NCI-H510A treated with DMSO at 0.1 percent for 48 hours (cell line): ENCODE measurements around the gene TBC1D2B.

Experiments
- DNase-seq: peaks from one replicate; lab custom pipeline; 2025; lab: John Stamatoyannopoulos, UW

The TBC1D2B gene

DNA sequence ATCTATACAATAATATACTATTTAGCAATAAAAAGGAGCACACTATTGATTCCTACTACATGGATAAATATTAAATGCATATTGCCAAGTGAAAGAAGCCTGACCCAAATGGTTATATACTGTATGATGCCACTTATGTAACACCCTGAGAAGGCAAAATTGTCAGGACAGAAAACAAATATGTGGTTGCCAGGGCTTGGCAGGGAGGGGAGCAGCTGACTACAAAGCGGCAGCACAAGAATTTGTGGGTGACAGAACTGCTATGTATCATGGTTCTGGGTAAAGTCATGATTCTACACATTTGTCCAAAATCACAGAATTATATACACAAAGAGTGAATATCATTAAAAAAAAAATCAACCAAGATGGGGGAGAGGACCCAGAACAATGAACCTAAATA is 22.5 kb downstream of the TBC1D2B start:
- DNase-seq: no peak

DNA sequence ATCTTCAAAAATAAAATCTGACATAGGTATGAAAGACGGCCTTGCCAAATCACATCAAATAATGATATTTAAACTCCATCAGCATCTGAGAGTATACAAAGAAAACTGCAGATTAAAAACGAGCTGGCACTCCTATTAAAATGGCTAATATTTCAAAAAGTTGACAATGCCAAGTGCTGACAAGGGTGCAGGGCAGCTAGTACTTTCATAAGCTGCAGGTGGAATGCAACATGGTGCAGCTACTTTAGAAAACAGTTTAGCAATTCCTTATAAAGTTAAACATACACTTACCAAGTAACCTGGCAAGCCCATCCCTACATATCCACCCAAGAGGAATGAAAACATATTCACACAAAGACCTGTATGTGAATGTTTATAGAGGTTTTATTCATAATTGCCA is 23.0 kb downstream of the TBC1D2B start:
- no peak for DNase-seq

DNA sequence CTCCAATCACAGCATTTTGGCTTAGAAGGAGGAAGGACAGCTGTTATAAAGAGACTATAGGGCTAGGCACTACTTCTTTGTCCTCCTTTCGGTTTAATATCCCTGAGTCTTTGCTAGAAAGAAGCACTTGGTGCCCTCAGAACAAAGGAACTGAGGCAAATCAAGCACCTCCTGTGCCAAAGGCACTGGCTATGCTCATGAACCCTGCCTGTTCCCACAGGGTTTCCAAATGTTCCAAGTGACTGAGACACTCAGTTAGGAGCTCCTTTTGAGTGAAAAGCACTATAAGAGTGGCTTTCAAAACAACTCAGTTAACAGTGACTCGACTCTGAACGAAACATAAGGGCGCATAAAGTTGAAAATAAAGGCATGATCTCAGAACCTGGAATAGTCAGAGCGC is 25.0 kb downstream of the TBC1D2B start:
- no peak for DNase-seq

DNA sequence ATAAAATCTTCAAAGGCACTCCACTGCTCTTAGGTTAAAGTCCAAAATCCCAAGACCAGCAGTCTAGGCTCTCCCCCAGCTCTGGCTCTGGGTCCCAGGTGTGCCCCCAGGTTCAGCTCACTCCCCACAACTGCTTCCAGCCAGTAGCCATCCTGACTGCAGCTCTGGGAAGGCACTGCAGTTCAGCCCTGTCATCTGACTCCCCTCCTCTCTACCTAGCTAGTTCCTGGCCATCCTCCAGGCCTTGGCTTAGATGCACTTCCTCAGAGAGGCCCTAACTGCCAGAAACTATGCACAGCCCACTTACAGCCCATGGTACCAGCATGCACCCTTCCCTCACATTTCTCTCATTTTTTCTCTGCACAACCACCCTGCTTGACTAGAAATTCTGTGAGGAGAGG is 25.5 kb downstream of the TBC1D2B start:
- DNase-seq: no peak

DNA sequence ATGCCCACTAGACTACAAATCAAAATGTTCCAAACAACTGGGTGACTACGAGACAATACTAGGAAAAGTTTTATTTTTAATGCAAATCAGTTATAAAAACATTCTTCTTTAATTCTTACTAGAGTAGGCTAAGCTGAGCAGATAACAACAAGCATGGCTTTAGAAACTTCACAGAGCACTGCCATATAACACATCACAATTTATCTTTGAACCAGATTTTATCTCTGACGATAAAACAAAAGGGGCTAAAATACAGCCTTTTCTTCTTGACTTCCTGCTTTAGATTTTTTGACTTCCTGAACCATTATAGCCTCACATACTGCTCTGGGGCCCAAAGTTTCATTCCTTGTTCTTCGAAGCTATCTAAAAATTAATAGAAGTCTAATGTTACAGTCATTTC is 25.9 kb downstream of the TBC1D2B start:
- no peak for DNase-seq

DNA sequence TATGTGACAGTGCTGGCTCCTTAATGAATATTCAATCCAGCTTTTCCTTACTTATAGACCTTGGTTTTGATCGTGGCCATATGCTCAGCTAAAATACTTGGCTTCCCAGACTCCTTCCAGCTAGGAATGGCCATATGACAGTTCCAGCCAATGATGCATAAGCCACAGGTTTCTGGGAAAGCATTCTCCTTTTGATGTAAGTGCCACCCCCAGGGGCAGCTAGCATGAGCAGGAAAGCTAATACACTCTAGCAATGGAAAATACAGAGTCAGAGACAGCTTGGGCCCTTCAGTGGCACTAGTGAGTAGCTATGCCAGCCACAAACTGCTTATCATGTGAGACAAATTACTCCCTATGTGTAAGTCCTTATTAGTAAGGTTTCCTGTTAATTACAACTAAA is 26.7 kb downstream of the TBC1D2B start:
- no peak for DNase-seq

DNA sequence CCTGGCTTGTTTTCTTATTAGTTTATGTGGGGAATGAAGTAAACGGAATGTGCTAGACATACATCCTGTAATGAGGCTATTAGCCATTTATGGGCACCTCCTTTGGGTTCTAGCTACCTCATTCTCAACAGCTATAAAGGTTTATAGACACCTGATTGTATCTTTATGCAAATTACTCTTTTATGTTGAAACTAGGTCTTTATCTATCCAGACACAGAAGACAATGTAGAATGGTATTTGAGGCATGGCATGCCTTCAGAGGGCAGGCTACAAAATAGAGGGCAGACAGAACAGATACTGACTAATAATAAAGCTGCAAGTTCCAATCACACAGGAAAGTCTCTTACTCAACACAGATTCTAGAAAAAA is 27.1 kb downstream of the TBC1D2B start:
- no peak for DNase-seq

DNA sequence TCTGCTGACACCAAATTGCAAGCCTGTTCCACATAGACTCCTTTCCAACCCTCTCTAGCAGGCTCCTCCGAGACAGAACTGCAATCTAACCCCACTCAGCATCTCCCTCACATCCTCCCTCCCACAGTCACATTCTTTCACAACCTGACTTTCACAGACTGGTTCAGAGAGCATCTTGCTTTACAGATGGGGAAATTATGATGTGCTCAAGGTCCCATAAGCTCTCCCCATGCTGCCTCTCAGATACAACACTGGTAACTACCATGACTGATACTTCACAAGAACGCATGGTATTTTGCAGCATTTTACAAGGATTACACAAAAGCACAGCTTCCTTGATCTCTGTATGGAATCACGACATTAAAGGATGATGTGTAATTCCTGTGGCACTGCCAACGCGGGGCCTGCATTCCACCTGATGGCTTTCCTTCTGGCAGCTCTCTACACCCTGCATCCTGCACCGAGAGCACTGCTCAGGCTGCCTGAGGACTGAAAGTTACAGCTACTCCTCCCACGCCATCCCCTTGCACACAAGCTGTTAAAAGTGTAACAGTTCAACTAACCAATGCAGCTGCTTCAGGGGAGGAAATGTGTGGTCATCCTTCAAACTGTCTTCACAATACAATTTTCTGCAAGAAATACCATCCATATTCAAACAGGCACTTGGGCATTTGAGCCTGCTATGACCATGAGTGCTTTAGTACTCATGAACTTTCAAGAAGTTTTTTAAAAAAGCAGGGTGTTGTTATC is 27.6 kb downstream of the TBC1D2B start:
- no peak for DNase-seq

DNA sequence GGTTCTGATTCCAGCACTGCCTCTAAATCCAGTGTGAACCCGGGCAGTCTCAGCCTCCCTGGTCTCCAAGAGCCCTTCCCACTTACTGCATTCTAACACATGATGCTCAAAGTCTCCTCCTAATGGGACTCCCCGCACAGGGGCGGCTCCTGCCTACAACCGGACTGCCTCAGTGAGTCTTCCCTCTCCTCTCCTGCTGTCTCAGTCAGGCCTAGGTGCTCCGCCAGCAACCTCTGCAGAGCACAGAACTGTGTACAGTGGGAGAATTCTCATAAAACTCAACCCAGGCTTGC is 28.9 kb downstream of the TBC1D2B start:
- DNase-seq: no peak

DNA sequence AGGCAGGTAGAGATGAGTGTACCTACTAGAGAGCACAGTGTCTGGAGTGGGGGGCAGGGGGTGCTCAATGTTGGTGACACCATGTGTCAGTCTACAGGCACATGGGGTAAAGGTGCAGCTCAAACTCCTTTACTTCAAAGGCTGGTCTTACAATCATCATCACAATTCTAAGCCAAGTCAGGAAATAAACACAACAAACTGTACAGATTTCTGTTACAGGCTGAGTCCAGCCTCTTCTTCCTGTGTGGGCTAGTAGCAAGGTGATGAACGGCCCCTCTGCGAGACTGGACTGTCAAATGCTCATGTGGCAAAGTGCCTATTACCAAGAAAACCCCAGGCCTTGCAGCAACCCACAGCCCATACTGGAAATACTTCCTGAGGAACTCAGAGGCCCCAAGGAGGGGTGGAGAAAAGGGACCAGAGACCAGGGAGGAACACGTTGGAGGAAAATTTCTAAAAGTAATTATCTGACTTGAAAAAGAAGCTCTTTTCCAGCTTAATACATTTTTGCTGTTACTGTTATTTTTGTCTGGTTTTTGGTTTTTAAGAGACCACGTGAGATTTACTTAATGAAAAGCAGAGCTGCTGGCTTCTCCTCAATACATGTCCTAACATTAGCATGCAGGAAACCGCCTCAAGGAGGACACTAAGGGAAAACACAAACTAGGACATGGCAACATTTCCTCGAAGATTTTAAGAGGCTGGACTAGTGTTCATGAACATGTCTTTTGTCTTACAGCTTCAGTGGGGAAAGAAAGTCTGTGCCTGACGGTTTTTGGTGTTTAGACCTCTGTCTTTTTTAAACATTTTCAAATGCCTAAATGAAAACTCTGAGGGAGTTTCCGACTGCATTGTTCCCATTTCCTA is 29.5 kb downstream of the TBC1D2B start:
- no peak for DNase-seq

DNA sequence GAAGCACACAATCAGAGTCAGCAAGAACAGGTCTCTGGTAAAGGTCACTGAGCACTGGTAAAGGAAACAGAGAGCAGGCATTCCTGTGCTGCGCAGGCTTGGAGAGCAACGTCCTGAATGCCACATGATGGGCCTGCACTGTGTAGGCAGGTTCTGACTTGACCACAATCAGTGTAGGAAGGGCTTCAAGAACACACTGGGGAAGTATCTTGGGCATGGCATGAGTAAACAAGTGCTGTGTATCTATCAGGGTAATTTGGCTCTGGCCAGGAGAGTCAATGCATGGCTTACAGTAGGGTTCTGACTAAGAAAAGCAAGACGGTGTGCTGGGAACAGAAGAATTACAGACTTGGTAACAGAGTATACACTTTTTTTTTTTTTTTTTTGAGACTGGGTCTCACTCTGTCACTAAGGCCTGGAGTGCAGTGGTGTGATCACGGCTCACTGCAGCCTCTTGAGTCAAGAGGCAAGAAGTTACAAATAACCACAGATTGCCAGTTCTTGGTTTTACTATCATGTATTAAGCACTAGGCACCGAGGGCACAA is 30.6 kb downstream of the TBC1D2B start:
- no peak for DNase-seq

DNA sequence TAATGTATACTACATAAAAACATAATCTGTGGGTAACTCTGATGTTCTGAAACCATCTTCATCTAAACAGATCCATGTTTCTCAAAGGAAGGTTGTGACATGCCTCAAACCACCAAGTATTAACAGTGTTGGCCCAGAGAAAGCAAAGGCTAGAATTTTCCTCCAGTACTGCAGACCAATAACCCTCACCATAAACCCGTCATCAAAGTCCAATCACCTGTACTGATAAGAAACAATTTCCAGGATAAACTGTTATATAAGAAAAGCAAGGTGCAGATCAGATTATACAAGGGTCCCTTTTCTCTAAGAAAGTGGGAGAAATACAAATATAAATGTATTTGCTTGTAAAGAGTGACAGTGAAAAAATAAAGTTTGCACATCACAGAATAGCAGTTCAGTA is 32.3 kb downstream of the TBC1D2B start:
- no peak for DNase-seq

DNA sequence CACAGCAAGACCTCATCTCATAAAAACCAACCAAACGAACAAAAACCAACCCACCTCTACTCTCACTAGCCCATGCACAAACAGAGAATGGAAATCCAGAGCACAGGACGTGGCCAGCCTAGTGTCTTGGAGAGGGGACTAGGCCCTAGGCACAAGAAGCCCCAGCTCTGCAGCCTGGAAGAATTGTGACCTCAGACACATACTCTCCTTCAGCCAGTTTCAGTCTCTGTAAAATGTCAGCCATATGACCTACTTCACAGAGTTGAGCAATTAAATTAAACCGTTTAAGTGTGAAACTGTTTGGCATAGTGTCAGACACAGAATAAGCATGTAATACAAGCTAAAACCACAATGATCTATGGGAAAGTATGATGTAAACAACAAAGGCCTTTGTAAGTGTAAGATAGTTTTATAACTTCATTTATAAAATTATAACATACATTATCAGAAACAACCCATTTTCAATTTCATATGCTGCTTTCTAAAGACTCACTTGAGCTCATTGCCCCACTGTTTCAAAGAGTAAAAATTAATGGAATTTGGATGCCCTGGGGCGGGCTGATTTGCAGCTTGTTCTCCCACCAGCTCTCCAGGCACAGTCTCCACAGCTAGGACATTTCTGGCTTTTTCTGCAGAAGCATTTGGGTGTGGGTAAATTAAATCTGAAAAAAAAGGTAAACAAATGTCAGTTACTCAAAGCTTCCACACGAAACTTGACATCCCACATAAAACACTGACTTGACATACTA is 32.9 kb downstream of the TBC1D2B start:
- no peak for DNase-seq

DNA sequence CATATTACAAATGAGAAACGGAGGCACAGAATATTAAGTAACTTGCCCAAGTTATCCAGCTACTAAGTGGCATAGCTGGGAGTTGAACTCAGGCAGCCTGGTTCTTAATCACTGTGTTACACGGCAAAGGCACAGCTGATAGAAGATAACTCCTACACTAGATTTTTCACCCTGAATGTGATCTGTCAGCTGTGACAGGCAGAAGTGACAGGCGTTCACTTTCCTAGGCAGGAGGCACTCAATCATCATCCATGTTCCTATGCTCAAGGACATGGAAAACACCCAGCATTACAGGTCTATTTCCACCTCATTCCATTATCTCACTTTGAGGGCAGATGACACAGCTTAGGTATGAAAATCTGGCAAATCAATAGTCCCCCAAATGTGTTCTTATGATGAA is 35.6 kb downstream of the TBC1D2B start:
- DNase-seq: no peak

DNA sequence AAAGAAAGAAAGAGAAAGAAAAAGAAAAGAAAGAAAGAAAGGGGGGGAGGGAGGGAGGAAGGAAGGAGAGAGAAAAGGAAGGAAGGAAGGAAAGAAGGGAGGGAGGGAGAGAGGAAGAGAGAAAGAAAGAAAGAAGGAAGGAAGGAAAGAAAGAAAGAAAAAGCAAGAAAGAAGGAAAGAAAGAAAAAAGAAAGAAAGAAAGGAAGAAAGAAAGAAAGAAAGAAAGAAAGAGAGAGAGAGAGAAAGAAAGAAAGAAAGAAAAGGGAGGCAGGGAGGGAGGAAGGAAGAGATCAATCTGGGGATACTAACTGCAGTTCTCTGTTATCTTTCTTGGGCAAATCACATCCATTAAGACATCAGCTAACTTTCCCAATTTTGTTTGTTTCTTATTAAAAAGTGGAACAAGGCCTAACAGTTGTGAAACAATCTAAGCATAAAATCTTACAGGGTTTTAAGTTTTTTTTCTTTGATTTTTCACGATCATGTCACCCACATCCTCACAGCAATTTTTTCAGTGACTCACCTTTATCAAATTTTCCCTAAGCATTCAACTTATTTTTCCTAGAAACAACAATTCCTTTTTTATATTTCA is 36.8 kb downstream of the TBC1D2B start:
- DNase-seq: no peak

DNA sequence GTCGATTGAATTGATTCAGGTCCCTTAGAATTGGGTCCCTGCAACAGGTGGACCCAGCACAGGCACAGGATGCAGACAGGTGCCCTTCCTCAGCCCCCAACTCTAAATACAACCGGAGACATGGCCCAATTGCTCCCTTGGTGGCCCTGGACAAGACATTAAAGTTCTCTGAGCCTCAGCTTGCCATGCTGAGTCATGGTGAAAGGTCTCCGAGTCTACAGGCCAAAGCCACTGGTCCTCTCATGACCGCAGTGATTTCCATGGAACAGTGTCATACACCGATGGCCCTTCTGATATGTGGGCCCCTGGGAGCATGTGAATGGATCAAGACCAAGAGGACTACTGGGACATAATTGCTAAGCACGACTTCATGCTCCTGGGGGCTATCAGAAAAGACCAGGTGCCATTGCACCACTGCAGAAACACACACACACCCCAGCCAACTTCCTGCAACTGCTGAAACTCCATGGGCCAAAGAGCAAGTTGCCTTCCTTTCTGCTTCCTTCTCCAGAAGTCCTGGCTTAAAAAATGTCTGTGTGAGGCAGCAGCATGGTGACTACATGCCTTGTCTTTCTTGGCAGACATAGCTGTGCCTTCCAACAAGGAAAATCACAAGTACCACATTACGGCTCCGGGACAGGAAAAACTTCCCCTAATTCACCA is 38.8 kb downstream of the TBC1D2B start:
- no peak for DNase-seq

DNA sequence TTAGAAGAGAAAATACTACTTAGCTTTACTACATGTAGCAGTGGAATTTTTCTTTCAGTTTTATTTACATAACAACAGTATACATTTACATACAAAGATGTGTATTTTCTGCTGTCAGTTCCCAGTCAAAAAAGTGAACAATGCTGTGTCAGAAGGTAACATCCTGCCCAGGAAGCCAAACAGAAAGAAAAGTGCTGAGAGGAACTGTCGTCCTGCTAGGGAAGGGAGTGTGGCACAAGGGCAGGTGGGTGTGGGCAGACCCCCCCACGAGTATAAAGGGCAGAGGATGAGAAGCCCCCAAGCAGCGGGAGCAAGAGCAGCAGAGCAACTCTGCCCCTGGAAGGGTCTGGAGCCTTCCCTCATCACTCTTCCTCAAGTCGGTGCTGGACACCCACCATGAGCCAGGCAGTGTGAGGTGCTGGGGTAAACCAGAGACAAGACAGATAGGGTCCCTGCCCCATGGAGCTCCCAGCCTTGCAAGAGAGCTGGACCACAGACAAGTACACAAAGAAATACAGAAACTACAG is 39.7 kb downstream of the TBC1D2B start:
- no peak for DNase-seq

DNA sequence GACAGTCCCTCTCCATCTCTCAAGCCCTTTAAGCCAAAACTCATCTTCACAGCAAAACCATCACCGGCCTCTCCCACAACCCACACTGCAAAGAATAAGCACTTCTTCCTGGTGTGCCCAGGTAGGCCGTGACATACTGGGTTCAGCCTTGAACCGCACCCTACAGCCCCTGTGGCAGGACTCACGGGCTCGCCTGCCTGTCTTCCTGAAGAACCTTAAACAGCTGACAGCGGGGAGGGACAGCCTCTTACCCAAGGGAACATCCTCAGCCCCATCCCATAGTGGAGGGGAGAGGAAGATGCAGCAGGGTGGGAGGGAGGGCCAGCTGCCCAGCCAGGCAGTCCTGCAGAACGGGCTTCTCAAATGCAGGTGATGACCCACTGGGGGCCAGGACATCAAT is 40.2 kb downstream of the TBC1D2B start:
- DNase-seq: no peak

DNA sequence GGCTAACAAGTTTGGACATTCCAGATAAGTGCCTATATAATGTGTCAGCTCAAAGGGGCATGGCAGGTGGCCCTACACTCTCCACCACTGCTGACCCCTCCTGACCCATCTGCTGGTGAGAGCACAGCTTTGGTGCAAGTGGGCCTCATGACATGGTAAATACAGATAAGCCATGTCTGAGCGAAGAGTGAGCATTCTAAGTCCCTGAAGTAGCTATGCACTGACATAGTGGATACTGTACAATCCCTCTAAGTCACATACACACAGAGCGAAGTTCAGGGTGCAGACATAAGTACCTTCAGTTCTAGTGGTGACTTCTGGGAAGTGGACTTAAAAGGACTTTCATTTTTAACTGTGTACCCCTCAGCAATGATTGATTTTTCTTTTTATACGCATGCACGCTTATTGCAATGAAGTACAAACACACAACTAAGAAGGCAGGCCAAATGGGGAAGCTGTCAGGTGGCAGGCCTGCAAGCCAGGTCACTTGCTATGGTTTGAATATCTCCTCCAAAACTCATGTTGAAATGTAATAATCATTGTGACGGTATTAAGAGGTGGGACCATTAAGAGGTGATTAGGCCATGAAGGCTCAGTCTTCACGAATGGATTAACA is 41.5 kb downstream of the TBC1D2B start:
- DNase-seq: no peak

DNA sequence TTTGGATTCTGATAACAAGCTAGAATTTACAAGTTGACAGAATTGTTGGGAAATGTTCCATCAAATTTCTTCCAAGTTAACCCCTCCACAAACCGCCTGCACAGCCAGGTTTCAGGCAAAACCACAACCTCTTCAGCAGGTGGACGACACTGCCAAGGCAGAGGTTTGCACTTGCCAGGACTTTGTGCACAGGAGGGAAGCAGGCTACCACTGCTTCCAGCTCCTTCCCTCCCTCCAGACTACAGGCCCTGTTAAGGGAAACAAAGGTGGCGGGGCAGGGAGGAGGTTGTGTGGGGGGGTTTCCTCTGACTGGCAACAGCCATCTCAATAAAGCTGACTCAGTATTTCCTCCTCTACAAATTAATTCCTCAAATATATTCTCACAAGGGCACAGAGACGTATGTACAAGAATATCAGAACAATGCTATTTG is 42.2 kb downstream of the TBC1D2B start:
- DNase-seq: no peak
